GM23248 (cell line): Measurements from ENCODE around the gene ZBP1.

Experiments used
- EZH2 ChIP-seq: fragments of 200-600 bp; sonication (generic); IDR thresholded peaks from 2 replicates; pipeline ENCODE4 v1.6.1; 2018; ENCODE audit warnings: antibody characterized with exemption, mild to moderate bottlenecking; ENCODE audit not compliant: insufficient read depth, poor library complexity, severe bottlenecking
- EZH2phosphoT487 ChIP-seq: fragments of 200-600 bp; sonication (generic); IDR thresholded peaks from 2 replicates; pipeline ENCODE4 v1.6.1; 2018; ENCODE audit warnings: antibody characterized with exemption, moderate library complexity, mild to moderate bottlenecking, low read depth; ENCODE audit not compliant: insufficient read depth

GRCh38 chr20:57589123-57589727 is 31.0 kb downstream of the ZBP1 start:
- TF ChIP-seq EZH2, result no peak
- no peak for TF ChIP-seq EZH2phosphoT487
